Measurements from ENCODE around the gene SLAMF8.

The SLAMF8 gene

GRCh38 chr1:159849626-159850366, 23.1 kb downstream of the SLAMF8 start:
- no peak for DNase-seq (ENCODE audit: low read depth)

- no peak for DNase-seq (ENCODE audit: low read depth)
Observed at GRCh38 chr1:159851407-159851806, 24.7 kb downstream of the SLAMF8 start.

GRCh38 chr1:159853417-159854115, 26.9 kb downstream of the SLAMF8 start:
- no peak for DNase-seq (ENCODE audit: low read depth)

GRCh38 chr1:159854116-159854692, 27.5 kb downstream of the SLAMF8 start:
- peak; percentile 7 for DNase-seq (ENCODE audit: low read depth)

- DNase-seq (ENCODE audit: low read depth), result peak; percentile 70
Observed at GRCh38 chr1:159854693-159855192, 28.1 kb downstream of the SLAMF8 start.

GRCh38 chr1:159855709-159856108, 29.0 kb downstream of the SLAMF8 start:
- DNase-seq (ENCODE audit: low read depth), result no peak

- DNase-seq (ENCODE audit: low read depth), result no peak
Observed at GRCh38 chr1:159856576-159856975, 29.9 kb downstream of the SLAMF8 start.

- DNase-seq (ENCODE audit: low read depth), result no peak
Observed at GRCh38 chr1:159857889-159858288, 31.2 kb downstream of the SLAMF8 start.

- DNase-seq (ENCODE audit: low read depth), result no peak
Observed at GRCh38 chr1:159859767-159860322, 33.2 kb downstream of the SLAMF8 start.

- DNase-seq (ENCODE audit: low read depth), result no peak
Observed at GRCh38 chr1:159860456-159860855, 33.8 kb downstream of the SLAMF8 start.

GRCh38 chr1:159861218-159861617, 34.5 kb downstream of the SLAMF8 start:
- DNase-seq (ENCODE audit: low read depth), result no peak

GRCh38 chr1:159862031-159862430, 35.4 kb downstream of the SLAMF8 start:
- DNase-seq (ENCODE audit: low read depth), result no peak

- DNase-seq (ENCODE audit: low read depth), result no peak
Observed at GRCh38 chr1:159862557-159862956, 35.9 kb downstream of the SLAMF8 start, which contains the start of gene VSIG8. Gene VSIG8 (minus strand): TSS chr1:159862657. CDS start chr1:159862521, 136 bp downstream.

GRCh38 chr1:159864262-159864661, 37.6 kb downstream of the SLAMF8 start:
- no peak for DNase-seq (ENCODE audit: low read depth)

GRCh38 chr1:159866066-159866465, 39.4 kb downstream of the SLAMF8 start:
- DNase-seq (ENCODE audit: low read depth), result no peak

- DNase-seq (ENCODE audit: low read depth), result no peak
Observed at GRCh38 chr1:159866905-159867663, 40.4 kb downstream of the SLAMF8 start.

- DNase-seq (ENCODE audit: low read depth), result no peak
Observed at GRCh38 chr1:159867664-159868026, 41.0 kb downstream of the SLAMF8 start.

- DNase-seq (ENCODE audit: low read depth), result no peak
Observed at GRCh38 chr1:159868766-159869165, 42.1 kb downstream of the SLAMF8 start.

GRCh38 chr1:159869173-159869572, 42.5 kb downstream of the SLAMF8 start:
- no peak for DNase-seq (ENCODE audit: low read depth)

GRCh38 chr1:159869607-159870006, 42.9 kb downstream of the SLAMF8 start:
- no peak for DNase-seq (ENCODE audit: low read depth)

- DNase-seq (ENCODE audit: low read depth), result no peak
Observed at GRCh38 chr1:159870704-159871103, 44.0 kb downstream of the SLAMF8 start.

GRCh38 chr1:159872891-159873290, 46.2 kb downstream of the SLAMF8 start:
- no peak for DNase-seq (ENCODE audit: low read depth)

Data from stimulated activated CD8-positive, alpha-beta memory T cell treated with anti-CD3 and anti-CD28 coated beads, Interleukin-12 subunit alpha, Interleukin-12 subunit beta, amount 100 ng/mL, for 4 hours (primary cell).